Fibroblast of lung (primary cell): ENCODE measurements around the gene TICAM2. TPM values are rescaled to one million over a fixed set of nuclear protein-coding genes. Genes with fewer than 3 reads are reported as not detected.

Experiments
- DNase-seq, 2 donors: peaks; one replicate each; pipeline versions ENCODE4 v3.0.0 to v3.0.0-alpha.2; 2010; ENCODE audit warnings: low read depth in 2 of 2
- H2AFZ ChIP-seq: 2 replicates; pipeline ENCODE4 v1.5.1; 2012; ENCODE audit warnings: low read length, control low read depth, inconsistent platforms
- H3K27ac ChIP-seq: 2 replicates; pipeline ENCODE4 v1.5.1; 2011; ENCODE audit warnings: low read length, control low read depth; ENCODE audit not compliant: insufficient read depth
- H3K27me3 ChIP-seq: 2 replicates; pipeline ENCODE4 v1.5.1; 2011; ENCODE audit warnings: mild to moderate bottlenecking, low read length; ENCODE audit not compliant: control insufficient read depth, insufficient read depth
- H3K36me3 ChIP-seq: 2 replicates; pipeline ENCODE4 v1.5.1; 2011; ENCODE audit warnings: low read length; ENCODE audit not compliant: control insufficient read depth, insufficient read depth
- H3K4me1 ChIP-seq: 2 replicates; pipeline ENCODE4 v1.5.1; 2011; ENCODE audit warnings: low read length; ENCODE audit not compliant: control insufficient read depth, insufficient read depth; ENCODE audit errors: extremely low read depth
- H3K4me2 ChIP-seq: 2 replicates; pipeline ENCODE4 v1.5.1; 2011; ENCODE audit warnings: low read length, control low read depth; ENCODE audit not compliant: insufficient read depth; ENCODE audit errors: extremely low read depth
- H3K4me3 ChIP-seq, 4 experiments: fragments of 200-600 bp in 1 of 4; sonication (generic) in 1 of 4; replicated peaks in 1 of 4; 2 replicates each; pipeline ENCODE4 v1.5.1; 2011 to 2016; ENCODE audit warnings: low read length in 4 of 4, low read depth in 3 of 4, mild to moderate bottlenecking in 3 of 4, control low read depth in 2 of 4, inconsistent platforms in 1 of 4, mixed read lengths in 1 of 4; ENCODE audit not compliant: insufficient read depth in 1 of 4; ENCODE audit errors: control extremely low read depth in 1 of 4
- H3K79me2 ChIP-seq: 2 replicates; pipeline ENCODE4 v1.5.1; 2012; ENCODE audit warnings: mild to moderate bottlenecking, low read length, inconsistent platforms; ENCODE audit not compliant: control insufficient read depth, insufficient read depth
- H3K9ac ChIP-seq: 2 replicates; pipeline ENCODE4 v1.5.1; 2011; ENCODE audit warnings: mild to moderate bottlenecking, low read length, control low read depth; ENCODE audit not compliant: insufficient read depth
- H3K9me3 ChIP-seq: 2 replicates; pipeline ENCODE4 v1.5.1; 2012; ENCODE audit warnings: low read depth, low read length; ENCODE audit not compliant: control insufficient read depth, insufficient read depth
- H4K20me1 ChIP-seq: 2 replicates; pipeline ENCODE4 v1.5.1; 2011; ENCODE audit warnings: low read length; ENCODE audit not compliant: control insufficient read depth, insufficient read depth; ENCODE audit errors: extremely low read depth
- EZH2 ChIP-seq: IDR thresholded peaks from 2 replicates; pipeline ENCODE4 v1.5.1; 2012; ENCODE audit warnings: low read length, control low read depth, mild to moderate bottlenecking; ENCODE audit errors: missing control alignments
- polyA plus RNA-seq, 2 donors: library from polyadenylated mRNA; depleted of rRNA in 1 of 2; stranded (reverse) in 1 of 2; unstranded in 1 of 2; fragments of >200 nt; gene quantifications; 2 replicates each; pipeline ENCODE4 v1.2.1, GENCODE V29; 2011 to 2012; ENCODE audit warnings: missing spikeins in 1 of 2
- total RNA-seq: library from RNA; depleted of rRNA; stranded (reverse); fragments of >200 nt; gene quantifications from 2 replicates; pipeline ENCODE4 v1.2.1, GENCODE V29; 2014
- TF ChIP-seq, protein P1 (sequence below), 2 donors: IDR thresholded peaks in 1 of 2; conservative IDR thresholded peaks in 1 of 2; 1 replicate in 1 of 2; 2 replicates in 1 of 2; pipeline ENCODE4 v1.5.1; 2011 to 2012; ENCODE audit warnings: low read length in 2 of 2, control low read depth in 1 of 2, inconsistent platforms in 1 of 2, low read depth in 1 of 2, mild to moderate bottlenecking in 1 of 2

TICAM2 gene
- total and polyA plus RNA-seq, 2 donors (not counting 1 experiment from before 2014, with no cell fraction given) = 8.8 to 10.3 TPM

- Histone ChIP-seq H3K4me1 (peaks cover 8% of the 10 kb centered on the region), H3K4me3 (no peak overlapping the region), H4K20me1 (no peaks in the 10 kb centered on the region), H3K79me2 (peaks cover 52% of the 10 kb centered on the region), H3K27me3 (no peaks in the 10 kb centered on the region), H3K9me3 (no peaks in the 10 kb centered on the region), H3K27ac (no peak overlapping the region), H3K36me3 (peaks cover 2% of the 10 kb centered on the region), H3K4me2 (no peak overlapping the region), H3K9ac (no peak overlapping the region), H2AFZ (no peak overlapping the region)
- TF ChIP-seq, protein P1, sequence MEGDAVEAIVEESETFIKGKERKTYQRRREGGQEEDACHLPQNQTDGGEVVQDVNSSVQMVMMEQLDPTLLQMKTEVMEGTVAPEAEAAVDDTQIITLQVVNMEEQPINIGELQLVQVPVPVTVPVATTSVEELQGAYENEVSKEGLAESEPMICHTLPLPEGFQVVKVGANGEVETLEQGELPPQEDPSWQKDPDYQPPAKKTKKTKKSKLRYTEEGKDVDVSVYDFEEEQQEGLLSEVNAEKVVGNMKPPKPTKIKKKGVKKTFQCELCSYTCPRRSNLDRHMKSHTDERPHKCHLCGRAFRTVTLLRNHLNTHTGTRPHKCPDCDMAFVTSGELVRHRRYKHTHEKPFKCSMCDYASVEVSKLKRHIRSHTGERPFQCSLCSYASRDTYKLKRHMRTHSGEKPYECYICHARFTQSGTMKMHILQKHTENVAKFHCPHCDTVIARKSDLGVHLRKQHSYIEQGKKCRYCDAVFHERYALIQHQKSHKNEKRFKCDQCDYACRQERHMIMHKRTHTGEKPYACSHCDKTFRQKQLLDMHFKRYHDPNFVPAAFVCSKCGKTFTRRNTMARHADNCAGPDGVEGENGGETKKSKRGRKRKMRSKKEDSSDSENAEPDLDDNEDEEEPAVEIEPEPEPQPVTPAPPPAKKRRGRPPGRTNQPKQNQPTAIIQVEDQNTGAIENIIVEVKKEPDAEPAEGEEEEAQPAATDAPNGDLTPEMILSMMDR (conservative IDR thresholded peaks at IDR 0.05 in 1 of 2, IDR thresholded peaks at IDR 0.05 in 1 of 2; ENCODE audit: low read depth in 1 of 2, low read length in 2 of 2) = no peak
- no peak for TF ChIP-seq EZH2
- no peak for DNase-seq
These were observed 21.3 kb downstream of the TICAM2 start for GRCh38 chr5:115580941-115581340.

DNA sequence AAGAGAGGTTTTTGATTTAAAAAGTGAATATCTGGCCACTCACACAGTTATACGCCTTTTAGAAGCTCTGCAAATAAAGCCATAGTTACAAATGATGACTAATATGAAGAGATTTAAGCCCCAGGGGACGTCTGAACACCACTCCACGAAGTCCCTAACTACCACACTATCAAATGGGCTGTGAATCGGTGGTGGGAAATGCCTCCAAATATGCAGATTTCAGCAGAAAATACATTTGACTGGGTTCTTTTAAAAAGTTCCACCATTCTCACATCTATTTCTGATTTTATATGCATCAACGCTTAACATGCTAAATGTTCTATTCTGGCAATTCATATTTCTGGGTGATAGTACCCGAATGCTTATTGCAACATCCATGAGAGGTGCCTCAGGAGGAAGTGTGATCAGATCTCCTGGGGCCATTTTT lies 22.5 kb downstream of the TICAM2 start:
- peak in 1 of 2 donors; percentile 44 for DNase-seq
- H3K9ac ChIP-seq = no peak overlapping the region
- H4K20me1 ChIP-seq = no peaks in the 10 kb centered on the region
- no peaks in the 10 kb centered on the region for H3K27me3 ChIP-seq
- no peak overlapping the region for H3K4me3 ChIP-seq
- H3K9me3 ChIP-seq = no peaks in the 10 kb centered on the region
- H3K4me2 ChIP-seq = no peak overlapping the region
- peaks cover 14% of the 10 kb centered on the region for H3K4me1 ChIP-seq
- peaks cover 42% of the 10 kb centered on the region for H3K79me2 ChIP-seq
- peaks cover 2% of the 10 kb centered on the region for H3K36me3 ChIP-seq
- no peak for TF ChIP-seq EZH2
- TF ChIP-seq, protein P1 (conservative IDR thresholded peaks at IDR 0.05 in 1 of 2, IDR thresholded peaks at IDR 0.05 in 1 of 2; ENCODE audit: low read depth in 1 of 2, low read length in 2 of 2) = no peak
- H3K27ac ChIP-seq = no peak overlapping the region
- H2AFZ ChIP-seq = no peak overlapping the region

DNA sequence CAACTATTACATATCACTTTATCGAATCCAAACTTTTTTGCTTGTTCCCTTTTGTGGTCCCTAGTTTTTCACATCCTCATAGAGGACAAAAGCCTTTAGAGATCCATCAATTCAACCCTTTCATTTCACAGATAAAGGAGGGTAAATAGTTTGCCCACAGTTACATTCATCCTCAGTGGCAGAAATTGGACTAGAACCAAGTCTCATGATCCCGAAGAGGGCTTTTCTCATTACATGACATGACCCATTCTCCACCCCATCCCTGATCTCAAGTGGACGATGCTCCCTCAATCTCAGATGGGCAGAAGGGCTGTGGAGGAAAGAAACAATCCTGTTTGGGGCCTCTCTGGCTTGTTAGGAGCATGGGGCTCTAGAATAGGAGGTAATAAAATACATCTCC lies 23.1 kb downstream of the TICAM2 start:
- Histone ChIP-seq H3K27me3 (no peaks in the 10 kb centered on the region), H3K27ac (no peak overlapping the region), H3K36me3 (peaks cover 2% of the 10 kb centered on the region), H3K9ac (no peak overlapping the region), H3K79me2 (peaks cover 36% of the 10 kb centered on the region), H3K9me3 (no peaks in the 10 kb centered on the region), H4K20me1 (no peaks in the 10 kb centered on the region), H2AFZ (no peak overlapping the region), H3K4me3 (no peak overlapping the region), H3K4me2 (no peak overlapping the region), H3K4me1 (peaks cover 14% of the 10 kb centered on the region)
- no peak for DNase-seq
- no peak for TF ChIP-seq EZH2
- TF ChIP-seq, protein P1 (conservative IDR thresholded peaks at IDR 0.05 in 1 of 2, IDR thresholded peaks at IDR 0.05 in 1 of 2; ENCODE audit: low read depth in 1 of 2, low read length in 2 of 2) = no peak
